GM12891 (cell line): Measurements from ENCODE around the gene TAOK3.

Experiments
- DNase-seq: peaks from one replicate; pipeline ENCODE4 v3.0.0; 2011; ENCODE audit warnings: low spot score; ENCODE audit not compliant: insufficient read length
- FAIRE-seq: peaks from 2 replicates; lab custom pipeline; 2011; peaks lifted over from hg19 to GRCh38; lab: Jason Lieb, UNC
- PAX5 ChIP-seq: IDR thresholded peaks from 2 replicates; pipeline ENCODE4 v1.6.1; 2011; ENCODE audit warnings: low read length, moderate library complexity, mild to moderate bottlenecking; ENCODE audit not compliant: insufficient read depth, severe bottlenecking
- POLR2A ChIP-seq: IDR thresholded peaks from 2 replicates; pipeline ENCODE4 v1.6.1; 2011; ENCODE audit warnings: low read depth, low read length, control low read depth
- POLR2AphosphoS5 ChIP-seq: IDR thresholded peaks from 2 replicates; pipeline ENCODE4 v1.6.1; 2011; ENCODE audit warnings: low read depth, low read length, control low read depth
- POU2F2 ChIP-seq: IDR thresholded peaks from 2 replicates; pipeline ENCODE4 v1.6.1; 2011; ENCODE audit warnings: low read depth, mild to moderate bottlenecking, control low read depth, low read length, moderate library complexity
- SPI1 ChIP-seq: IDR thresholded peaks from 2 replicates; pipeline ENCODE4 v1.6.1; 2011; ENCODE audit warnings: low read depth, low read length, control low read depth
- TAF1 ChIP-seq: IDR thresholded peaks from 2 replicates; pipeline ENCODE4 v1.6.1; 2011; ENCODE audit warnings: low read depth, low read length, control low read depth

Gene TAOK3

DNA sequence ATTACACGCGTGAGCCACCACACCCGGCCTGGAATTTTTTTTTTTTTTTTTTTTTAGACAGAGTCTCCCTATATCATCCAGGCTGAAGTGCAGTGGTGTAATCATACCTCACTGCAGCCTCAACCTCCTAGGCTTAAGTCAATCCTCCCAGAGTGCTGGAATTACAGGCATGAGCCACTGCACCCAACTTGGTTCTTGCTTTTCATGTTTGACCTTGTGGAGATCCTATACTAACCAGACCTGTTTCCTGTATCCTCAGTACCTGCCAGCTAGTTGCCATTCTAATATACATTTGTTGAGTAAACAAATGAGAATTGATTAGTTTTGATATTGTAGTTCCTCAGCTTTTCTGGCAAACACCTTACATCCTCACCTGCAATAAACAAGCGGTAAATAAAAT, 265.7 kb downstream of the TAOK3 start:
- no peak for DNase-seq
- no peak for FAIRE-seq
- TF ChIP-seq POU2F2 (no peak), PAX5 (no peak), TAF1 (no peak), SPI1 (no peak), POLR2A (no peak), POLR2AphosphoS5 (no peak)

GRCh38 chr12:118103601-118104382, 268.9 kb downstream of the TAOK3 start, which contains the start of gene VSIG10:
Gene VSIG10 (minus strand): TSS chr12:118104011. CDS start chr12:118103671, 340 bp downstream.
- DNase-seq (peak; percentile 49), FAIRE-seq (no peak)
- TF ChIP-seq TAF1: no peak
- TF ChIP-seq PAX5: no peak
- no peak for TF ChIP-seq POLR2AphosphoS5
- no peak for TF ChIP-seq POU2F2
- no peak for TF ChIP-seq SPI1
- no peak for TF ChIP-seq POLR2A

DNA sequence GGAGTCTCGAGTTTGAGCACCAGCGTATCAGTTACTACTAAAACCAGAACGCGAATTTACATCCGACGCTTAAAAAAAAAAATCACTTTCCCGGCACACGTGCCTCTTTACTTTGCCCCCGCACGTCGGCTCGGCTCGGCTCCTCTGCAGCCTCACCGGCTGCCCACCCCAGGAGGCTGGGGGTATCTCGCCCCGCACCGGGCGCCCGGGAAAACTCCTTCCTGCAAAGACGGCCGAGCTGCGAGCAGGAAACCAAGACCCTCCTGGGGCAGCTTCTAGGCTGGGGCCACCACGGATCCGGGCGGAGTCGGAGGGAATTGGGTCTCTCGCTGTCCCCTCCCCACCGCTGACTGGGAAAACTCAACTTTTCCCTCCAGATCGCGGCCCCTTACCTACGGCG, 269.5 kb downstream of the TAOK3 start:
- FAIRE-seq (no peak), DNase-seq (no peak)
- TF ChIP-seq PAX5 (no peak), TAF1 (no peak), POU2F2 (no peak), SPI1 (no peak), POLR2A (no peak)

DNA sequence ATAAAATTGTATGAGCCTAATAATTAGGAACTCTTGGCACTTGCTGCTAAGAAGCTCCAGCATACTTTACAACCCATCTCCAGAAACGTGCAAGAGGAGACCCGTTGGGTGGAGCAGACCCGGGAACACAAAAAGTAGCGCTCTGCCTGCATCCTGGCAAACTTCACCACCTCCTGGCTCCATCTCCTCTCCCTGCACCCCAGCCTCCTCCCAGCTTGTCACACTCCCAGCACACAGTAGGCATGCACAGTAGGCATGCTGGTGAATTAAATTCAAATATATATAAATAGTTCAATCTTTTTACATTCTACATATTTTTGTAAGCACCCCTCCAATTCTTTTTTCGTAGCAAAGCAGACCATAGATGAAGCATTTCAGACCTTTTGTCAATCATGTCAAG, 270.1 kb downstream of the TAOK3 start:
- FAIRE-seq (no peak), DNase-seq (no peak)
- TF ChIP-seq SPI1: no peak
- TF ChIP-seq POU2F2: no peak
- no peak for TF ChIP-seq PAX5
- TF ChIP-seq POLR2AphosphoS5: no peak
- TF ChIP-seq TAF1: no peak
- TF ChIP-seq POLR2A: no peak

GRCh38 chr12:118102070-118102469, 270.6 kb downstream of the TAOK3 start:
- FAIRE-seq (no peak), DNase-seq (no peak)
- TF ChIP-seq PAX5: no peak
- TF ChIP-seq POLR2AphosphoS5: no peak
- TF ChIP-seq TAF1: no peak
- TF ChIP-seq POLR2A: no peak
- TF ChIP-seq SPI1: no peak
- no peak for TF ChIP-seq POU2F2

DNA sequence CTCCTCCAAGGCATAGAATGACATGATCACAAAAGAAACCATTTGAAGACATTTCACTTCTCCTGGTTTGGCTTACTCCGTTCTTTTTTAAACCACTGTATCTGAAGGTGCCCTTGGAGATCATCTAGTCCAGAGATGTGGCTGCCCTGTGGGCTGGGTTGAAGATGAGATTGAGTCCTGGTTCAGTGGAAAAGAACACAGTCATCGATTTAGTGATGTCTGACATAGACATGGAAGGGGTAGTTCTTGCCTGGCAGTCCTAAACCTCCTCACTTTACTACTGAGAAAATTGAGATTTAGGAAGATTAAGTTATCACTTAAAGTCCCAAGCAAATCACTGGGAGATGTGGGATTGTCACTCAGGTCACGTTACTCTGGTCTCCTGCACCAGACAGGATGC, 271.7 kb downstream of the TAOK3 start:
- DNase-seq (no peak), FAIRE-seq (no peak)
- TF ChIP-seq POU2F2 (no peak), PAX5 (no peak)
